ENCODE results near the gene MOV10L1. TPM values are rescaled to one million over a fixed set of nuclear protein-coding genes. Genes with fewer than 3 reads are reported as not detected.

MOV10L1 gene
- total RNA-seq, 4 donors from 2014 or later = 0.13 to 1.7 (median 1.6) TPM; not detected in 1

DNA sequence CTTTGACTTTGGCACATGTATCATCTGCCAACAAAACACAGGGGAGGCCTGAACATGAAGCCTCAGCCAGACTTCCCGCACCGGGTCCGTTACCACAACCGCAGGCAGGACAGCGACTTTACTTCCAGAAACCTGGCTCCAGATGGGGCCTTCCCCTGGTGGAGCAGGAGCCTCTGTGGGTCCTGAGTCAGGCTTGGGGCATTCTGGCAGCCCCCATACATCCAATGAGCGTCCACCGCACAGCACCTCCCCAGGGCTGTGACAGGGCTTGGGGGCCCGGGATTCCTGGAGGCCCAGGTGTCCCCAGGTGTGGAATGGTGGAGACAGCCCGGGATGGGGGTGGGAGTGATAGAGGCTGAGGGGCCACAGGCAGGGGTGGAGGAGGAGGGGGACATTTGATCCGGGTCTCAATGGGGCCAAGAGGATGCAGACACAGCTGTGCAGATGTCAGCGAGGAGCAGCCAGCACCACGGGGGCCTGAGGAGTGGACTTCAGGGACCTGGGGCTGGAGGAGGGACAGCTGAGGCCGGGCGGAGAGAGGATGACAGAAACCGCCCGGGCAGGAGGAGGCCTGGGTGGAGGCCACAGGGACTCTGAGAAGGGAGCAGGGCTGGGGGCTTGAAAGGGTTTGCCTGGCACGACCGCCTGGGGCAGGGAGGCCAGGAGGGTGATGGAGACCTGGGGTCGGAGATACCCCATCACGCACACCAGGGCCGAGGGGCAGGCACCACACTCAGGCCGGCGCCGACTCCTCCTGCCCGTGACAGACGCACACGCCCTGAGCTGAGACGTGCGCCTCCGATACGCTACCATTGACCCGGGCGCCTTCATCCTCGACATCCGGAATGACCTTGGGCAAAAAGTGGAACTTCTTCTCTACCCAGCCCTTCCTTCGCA lies 40.3 kb upstream of the MOV10L1 start:
- TF ChIP-seq, protein P1, sequence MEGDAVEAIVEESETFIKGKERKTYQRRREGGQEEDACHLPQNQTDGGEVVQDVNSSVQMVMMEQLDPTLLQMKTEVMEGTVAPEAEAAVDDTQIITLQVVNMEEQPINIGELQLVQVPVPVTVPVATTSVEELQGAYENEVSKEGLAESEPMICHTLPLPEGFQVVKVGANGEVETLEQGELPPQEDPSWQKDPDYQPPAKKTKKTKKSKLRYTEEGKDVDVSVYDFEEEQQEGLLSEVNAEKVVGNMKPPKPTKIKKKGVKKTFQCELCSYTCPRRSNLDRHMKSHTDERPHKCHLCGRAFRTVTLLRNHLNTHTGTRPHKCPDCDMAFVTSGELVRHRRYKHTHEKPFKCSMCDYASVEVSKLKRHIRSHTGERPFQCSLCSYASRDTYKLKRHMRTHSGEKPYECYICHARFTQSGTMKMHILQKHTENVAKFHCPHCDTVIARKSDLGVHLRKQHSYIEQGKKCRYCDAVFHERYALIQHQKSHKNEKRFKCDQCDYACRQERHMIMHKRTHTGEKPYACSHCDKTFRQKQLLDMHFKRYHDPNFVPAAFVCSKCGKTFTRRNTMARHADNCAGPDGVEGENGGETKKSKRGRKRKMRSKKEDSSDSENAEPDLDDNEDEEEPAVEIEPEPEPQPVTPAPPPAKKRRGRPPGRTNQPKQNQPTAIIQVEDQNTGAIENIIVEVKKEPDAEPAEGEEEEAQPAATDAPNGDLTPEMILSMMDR (IDR thresholded peaks at IDR 0.05) = no peak
- no peak for TF ChIP-seq POLR2A (IDR thresholded peaks at IDR 0.05)
- no peak for DNase-seq (ENCODE audit: low spot score in 2 of 2)
- H3K4me3 ChIP-seq (ENCODE audit: low read depth, poor library complexity, severe bottlenecking) = no peak overlapping the region
- 86% methylated on average over 36 of the region's 36 CpGs for WGBS, 2 donors
- intact Hi-C loops (cut with DNase I; ENCODE audit: low total_unique reads) = no loop called here

DNA sequence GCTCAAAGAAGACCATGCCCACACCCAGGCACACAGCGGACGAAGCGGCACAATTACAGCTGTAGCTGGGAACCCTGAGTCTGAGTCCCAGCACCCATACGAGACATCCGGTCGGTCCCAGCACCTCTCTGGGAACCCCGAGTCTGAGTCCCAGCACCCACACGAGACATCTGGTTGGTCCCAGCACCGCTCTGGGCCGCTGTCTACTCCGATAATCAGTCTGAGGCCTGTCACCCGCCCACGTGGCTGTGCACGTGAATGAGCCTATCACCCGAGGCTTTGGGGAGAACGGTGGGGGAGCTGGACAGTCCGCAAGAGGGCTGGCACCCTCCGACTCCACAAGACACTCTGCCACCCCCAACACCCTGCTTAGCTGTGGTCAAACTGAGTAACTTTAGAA lies 37.9 kb upstream of the MOV10L1 start:
- no peak overlapping the region for H3K4me3 ChIP-seq (ENCODE audit: low read depth, poor library complexity, severe bottlenecking)
- 90 to 91% methylated on average over 18 of the region's 18 CpGs for WGBS, 2 donors
- DNase-seq (ENCODE audit: low spot score in 2 of 2) = no peak
- intact Hi-C loops (cut with DNase I; ENCODE audit: low total_unique reads) = no loop called here
- TF ChIP-seq, protein P1 (IDR thresholded peaks at IDR 0.05) = no peak
- TF ChIP-seq POLR2A (IDR thresholded peaks at IDR 0.05) = no peak

DNA sequence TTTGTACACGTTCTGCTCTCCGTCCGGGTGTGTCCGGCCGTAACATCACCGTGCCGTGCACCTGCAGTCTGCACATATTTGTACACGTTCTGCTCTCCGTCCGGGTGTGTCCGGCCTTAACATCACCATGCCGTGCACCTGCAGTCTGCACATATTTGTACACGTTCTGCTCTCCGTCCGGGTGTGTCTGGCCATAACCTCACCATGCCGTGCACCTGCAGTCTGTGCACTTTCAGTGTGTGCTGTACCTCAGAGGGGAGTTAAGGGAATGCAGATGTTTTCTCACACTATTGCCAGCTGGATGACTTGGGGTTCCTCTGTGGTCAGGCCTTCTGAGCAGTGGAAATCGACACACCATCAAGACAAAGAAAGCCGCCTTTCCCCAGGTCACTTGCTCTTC lies 35.9 kb upstream of the MOV10L1 start:
- 84 to 93% methylated on average over 18 of the region's 18 CpGs for WGBS, 2 donors

DNA sequence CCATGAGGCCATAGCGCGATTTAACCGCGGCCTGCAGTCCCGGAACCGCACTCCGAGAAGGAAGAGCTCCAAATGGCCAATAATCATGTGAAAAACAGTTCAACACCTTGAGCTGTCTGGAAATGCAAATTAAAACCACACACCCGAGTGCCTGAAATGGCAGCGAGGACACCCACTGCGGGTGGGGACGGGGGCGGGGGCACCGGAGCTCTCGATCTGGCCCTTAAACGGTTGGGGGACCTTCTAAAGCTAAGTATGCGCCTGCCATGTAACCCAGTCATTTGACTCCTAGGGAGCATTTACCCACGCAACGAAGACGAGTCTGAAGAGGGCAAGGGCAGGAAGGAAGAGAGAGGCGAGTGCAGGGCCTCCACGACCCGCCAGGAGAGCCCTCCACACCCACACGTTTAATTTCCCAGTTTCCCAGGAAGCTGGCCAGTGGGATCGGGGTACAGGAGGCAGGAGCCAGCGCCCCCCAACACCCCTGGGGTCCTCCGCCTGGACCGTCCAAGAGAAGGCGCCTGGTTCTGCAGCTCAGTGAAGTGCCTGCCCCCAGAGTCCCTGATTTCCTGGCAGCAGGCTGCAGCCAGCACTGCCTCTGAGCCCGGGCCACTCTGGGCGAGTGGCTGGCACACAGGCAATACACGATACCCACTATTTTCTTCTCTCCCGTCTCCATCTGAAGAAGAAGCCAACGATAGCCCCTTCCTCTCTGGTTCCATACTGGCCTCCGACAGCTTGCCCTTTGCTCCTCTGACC lies 33.4 kb upstream of the MOV10L1 start:
- TF ChIP-seq, protein P1 (IDR thresholded peaks at IDR 0.05) = no peak
- TF ChIP-seq POLR2A (IDR thresholded peaks at IDR 0.05) = no peak
- H3K4me3 ChIP-seq (ENCODE audit: low read depth, poor library complexity, severe bottlenecking) = no peak overlapping the region
- no peak for DNase-seq (ENCODE audit: low spot score in 2 of 2)
- intact Hi-C loops (cut with DNase I; ENCODE audit: low total_unique reads) = no loop called here
- 75 to 76% methylated on average over 34 of the region's 34 CpGs for WGBS, 2 donors

More for the DNA sequence above, 35.9 kb upstream of the MOV10L1 start:
- no peak for DNase-seq (ENCODE audit: low spot score in 2 of 2)
- H3K4me3 ChIP-seq (ENCODE audit: low read depth, poor library complexity, severe bottlenecking) = no peak overlapping the region
- no peak for TF ChIP-seq POLR2A (IDR thresholded peaks at IDR 0.05)
- TF ChIP-seq, protein P1 (IDR thresholded peaks at IDR 0.05) = no peak
- intact Hi-C loops (cut with DNase I; ENCODE audit: low total_unique reads) = no loop called here

DNA sequence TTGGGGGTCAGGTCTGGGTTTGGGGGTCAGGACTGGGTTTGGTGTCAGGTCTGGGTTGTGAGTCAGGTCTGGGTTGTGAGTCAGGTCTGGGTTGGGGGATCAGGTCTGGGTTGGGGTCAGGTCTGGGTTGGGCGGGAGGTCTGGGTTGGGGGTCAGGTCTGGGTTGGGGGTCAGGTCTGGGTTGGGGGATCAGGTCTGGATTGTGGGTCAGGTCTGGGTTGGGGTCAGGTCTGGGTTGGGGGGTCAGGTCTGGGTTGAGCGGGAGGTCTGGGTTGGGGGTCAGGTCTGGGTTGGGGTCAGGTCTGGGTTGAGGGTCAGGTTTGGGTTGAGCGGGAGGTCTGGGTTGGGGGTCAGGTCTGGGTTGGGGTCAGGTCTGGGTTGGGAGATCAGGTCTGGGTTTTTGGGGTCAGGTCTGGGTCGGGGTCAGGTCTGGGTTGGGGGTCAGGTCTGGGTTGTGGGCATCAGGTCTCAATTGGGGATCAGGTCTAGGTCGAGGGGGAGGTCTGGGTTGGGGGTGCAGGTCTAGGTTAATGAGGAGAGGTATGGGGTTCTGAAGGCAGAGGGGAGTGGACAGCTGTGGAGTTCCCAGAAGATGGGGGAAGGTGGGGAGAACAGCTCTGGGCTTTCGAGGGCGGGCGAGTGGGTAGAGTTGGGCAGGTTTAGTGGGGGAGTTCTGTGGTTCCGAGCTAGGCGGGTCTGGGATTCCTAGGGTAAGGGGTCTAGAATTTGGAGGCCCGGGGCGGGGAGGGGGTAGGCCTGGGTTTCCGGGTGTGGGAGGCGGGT lies 32.3 kb upstream of the MOV10L1 start:
- intact Hi-C loops (cut with DNase I; ENCODE audit: low total_unique reads) = no loop called here
- H3K4me3 ChIP-seq (ENCODE audit: low read depth, poor library complexity, severe bottlenecking) = no peak overlapping the region
- no peak for TF ChIP-seq POLR2A (IDR thresholded peaks at IDR 0.05)
- TF ChIP-seq, protein P1 (IDR thresholded peaks at IDR 0.05) = no peak
- DNase-seq (ENCODE audit: low spot score in 2 of 2) = no peak
- WGBS, 2 donors = 79 to 83% methylated on average over 11 to 14 of the region's 14 CpGs

Measured in lower leg skin (tissue), 4 donors.